Measurements from ENCODE around the gene DCAF6.

DCAF6 gene

DNA sequence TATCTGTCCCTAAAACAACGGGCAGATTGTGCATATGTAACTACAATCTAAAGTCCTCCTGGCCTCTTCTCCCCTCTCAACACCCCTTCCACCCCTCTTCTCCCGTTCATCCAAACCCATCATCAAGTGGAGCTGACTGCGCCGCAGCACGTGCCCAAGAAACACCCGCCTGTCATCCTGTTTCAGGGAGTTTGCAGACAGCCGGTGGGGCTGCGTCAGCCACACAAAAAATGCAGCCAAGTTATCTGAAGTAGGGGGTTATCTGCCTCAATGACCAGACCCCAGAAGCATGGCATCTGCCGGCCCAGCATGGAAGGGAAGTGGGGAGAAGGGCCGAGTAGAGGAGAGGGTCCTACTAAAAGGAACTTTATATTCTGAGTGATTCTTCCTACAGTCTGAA lies 151.2 kb downstream of the DCAF6 start:
- no peak for DNase-seq

DNA sequence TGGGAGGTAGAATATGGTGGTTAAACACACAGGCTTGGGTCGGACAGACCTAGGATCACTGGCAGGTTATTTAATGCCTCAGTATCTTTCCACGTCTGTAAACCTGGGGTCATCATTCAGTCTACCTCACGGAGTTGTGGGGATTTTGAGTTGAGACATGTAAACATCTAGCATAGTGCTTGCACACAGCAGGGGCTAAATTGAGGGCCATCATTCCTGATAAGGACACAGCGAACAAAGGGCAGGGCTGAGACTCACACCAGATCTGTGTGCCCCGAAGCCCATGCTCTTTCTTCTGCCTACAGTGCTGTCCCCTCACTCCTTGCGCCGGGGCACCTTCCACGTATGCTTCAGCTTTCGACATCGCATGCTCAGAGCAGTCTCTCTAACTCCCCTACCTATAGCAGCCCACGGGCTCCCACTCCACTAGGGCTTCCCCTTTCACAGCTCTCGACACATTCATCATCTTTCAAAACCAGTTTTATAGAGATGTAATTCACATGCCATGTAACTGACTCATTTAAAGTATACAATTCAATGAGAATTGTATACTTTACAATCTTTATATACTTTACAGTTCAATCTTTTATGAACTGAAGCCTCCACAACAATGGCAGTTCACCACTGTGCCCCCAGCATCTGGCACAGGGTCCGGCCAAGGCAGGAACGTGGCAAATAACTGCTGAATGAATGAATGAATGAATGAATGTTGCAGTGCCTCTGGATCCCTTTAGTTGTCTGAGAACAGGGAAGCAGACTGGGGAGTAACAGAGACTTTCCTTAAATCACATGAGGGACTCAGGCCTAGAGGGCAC lies 152.2 kb downstream of the DCAF6 start:
- no peak for DNase-seq

DNA sequence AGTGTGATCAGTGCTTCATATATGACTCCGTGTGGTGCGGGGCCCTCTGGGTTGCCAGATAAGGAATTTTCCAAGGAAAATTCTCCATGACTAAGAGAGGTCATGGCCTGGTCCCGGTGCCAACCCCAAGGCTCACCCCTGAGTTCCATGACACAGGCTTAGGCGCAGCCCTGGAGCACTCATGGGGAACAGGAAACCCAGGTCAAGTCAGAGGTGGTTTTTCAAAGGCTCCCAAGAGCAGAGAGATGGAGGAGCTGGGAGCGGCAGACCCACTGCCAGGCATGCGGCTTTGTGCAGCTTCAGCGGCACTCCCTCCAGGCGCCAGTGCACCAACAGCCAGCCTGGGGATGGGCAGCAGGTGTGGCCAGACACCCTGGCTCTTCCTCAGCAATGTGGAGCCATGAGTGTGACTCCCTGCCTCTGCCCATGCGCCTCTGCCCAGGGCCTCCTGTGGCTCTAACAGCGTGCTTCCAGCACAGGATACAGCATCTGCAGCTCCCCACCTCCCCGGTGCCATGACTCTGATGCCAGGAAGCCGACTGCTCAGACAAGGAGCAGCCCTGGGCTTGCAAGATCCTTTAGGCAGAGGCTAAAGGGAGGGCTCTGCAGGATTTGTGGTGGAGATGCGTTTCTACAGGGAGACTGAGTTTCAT lies 153.0 kb downstream of the DCAF6 start:
- no peak for DNase-seq

DNA sequence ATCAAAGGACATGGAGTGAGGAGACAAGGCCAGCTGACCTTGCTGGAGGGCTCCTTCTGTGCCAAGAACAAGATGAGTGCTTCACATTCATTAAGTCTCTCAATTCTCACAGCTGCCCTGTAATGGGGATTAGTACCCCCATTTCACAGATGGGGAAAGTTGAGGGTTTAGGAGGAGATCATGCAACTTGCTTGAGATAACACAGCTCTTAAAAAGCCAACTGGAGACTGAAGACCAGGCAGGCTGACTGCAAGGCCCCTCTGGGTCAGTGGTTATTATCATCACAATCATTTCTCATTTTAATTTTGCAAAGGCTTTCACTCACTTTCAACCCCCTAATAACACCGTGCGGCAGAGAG lies 153.5 kb downstream of the DCAF6 start:
- DNase-seq = no peak

DNA sequence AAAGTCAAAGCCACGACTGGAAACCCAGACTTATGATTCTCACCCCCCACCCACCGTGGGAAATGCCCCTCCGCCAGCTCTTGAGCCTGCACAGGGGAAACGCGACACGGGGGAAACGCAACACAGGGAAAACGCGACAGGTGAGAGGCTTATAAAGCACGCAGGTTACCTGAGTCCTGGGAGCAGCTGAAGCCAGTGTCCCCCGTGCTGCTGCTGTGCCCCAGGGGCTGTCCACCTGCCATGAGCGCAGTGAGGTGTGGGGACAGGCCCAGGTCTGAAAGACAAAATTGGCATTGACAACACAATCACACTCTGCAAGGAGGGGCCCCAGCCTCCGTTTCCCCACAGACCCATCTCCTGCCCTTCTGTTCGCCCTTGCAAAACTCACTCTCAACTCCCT lies 153.9 kb downstream of the DCAF6 start:
- DNase-seq = no peak

DNA sequence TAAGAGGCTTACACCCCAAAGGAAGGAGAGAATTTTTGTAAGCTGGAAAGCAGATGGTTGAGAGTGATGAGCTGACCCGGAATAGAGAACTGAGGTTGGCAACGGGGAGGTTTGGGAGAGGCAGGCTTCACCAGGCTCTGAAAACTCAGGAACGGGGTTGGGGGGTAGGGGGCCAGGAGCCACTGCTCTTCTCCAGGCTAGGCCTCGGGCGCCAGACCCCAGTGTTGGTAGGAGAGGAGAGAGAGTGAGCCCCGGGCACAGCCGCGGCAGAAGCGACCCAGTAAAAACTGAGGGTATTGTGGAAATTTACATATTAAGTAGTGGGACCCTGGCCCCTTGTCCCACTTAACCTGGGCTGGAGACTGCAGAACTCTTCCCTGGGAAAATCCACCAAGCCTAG lies 154.6 kb downstream of the DCAF6 start:
- no peak for DNase-seq

DNA sequence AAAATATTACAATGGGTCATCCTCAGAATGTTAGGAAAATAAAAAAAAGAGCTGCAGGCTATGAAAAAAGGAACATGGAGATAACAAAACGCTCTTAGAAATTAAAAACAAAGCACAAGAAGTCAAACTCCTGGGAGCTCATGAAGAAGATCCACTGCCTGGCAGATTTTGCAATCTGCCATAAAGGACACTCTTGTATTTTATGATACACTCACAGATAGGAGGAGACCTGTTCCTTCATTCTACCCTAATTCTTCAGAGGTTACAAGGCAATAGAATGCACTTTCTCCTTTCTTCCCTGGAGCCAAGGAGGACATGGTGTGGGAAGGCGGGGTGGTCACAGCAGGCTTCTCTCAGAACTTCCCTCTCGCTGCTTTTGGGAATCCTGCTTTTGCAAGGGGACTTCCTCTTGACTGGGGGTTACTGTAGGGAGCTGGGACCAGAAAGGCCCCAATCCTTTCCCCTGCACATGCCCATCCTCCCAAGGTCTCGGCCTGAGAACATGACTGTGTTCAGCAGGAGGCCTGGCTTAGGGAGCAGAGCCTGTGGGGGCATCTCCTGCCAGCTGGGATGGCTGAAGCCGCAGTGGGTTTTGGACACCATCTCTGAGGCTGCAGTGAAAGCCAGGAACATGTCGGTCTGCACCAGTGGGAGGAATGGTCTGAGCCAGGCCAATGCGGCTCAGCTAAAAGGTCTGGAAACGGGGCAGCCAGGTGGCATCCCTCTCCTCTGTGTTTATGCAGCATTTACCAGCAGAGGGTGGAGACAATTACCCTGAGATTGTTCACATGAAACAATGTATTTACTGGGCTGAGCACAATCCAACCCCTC lies 155.5 kb downstream of the DCAF6 start:
- DNase-seq = no peak

DNA sequence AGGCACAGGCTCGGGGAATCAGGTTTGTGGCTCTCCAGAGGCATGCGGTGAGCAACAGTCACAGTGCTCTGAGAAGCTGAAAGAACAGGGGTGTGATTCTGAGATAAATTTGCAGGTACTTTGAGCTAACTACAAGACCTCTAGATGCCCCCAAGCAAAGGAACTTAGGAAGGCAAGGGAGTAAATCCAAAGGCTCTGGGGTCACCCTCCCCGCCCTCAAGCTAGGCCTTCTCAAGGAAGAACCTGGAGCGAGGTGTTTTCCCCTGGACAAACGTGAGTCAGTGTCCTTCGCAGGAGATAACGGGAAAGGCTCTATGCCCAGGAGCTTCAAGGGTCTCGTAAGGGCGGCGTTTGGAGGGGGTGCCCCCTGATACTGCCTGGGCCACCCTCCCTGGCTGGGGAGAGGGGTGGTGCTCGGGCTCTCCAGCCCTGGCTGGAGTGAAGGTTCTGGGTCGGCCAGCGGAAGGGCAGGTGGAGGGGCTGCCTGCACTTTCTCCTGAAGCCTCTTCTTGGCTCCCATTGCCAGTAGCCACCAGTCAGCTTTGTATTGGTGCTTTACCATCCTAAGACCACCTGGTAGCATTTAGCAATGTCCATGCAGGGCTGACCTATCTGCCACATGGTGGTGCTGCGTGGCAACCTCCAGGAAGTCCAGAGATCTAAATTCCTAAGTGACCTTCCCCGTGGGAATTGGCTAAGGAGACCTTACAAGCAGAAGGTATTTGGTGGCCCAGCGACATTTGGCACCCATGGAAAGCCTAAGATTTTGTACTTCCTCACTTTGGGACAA lies 156.3 kb downstream of the DCAF6 start:
- DNase-seq = no peak

DNA sequence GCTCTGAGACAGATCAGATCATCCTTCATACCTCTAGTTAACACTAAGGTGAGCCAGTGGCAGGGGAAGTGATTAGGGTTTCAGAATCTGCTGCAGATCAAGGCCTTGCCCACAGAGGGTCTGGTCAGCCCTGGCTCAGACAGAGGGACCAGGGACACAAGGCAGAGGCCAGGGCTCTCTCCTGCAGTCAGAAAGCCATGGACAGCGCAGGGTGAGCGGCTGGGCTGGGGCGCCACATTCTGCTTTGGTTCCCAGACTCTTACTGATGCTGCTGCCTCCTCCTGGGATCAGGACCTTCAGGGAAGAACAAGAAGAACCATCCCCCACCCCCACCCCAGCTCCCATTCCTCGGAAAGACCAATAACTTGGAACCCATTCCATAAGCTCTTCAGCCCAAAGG lies 157.1 kb downstream of the DCAF6 start:
- DNase-seq = no peak

DNA sequence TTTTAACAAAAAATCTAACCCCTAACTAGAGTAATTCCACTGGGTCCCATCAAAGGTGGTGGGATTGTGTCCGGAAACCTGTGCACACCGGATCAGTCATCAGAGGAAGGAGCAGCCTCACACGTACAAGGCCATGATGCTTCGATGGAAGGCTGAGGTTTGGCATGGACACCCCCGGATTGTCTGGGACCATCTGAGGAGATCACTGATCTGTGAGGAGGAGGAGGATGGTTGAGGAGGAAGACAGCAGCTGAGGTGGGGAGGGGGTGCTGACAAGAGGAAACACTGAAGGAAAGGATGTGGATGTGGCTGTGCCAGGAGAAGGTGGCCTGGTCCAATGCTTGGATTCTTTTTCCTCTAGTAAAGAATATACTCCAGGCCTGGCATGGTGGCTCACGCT lies 159.0 kb downstream of the DCAF6 start:
- no peak for DNase-seq

DNA sequence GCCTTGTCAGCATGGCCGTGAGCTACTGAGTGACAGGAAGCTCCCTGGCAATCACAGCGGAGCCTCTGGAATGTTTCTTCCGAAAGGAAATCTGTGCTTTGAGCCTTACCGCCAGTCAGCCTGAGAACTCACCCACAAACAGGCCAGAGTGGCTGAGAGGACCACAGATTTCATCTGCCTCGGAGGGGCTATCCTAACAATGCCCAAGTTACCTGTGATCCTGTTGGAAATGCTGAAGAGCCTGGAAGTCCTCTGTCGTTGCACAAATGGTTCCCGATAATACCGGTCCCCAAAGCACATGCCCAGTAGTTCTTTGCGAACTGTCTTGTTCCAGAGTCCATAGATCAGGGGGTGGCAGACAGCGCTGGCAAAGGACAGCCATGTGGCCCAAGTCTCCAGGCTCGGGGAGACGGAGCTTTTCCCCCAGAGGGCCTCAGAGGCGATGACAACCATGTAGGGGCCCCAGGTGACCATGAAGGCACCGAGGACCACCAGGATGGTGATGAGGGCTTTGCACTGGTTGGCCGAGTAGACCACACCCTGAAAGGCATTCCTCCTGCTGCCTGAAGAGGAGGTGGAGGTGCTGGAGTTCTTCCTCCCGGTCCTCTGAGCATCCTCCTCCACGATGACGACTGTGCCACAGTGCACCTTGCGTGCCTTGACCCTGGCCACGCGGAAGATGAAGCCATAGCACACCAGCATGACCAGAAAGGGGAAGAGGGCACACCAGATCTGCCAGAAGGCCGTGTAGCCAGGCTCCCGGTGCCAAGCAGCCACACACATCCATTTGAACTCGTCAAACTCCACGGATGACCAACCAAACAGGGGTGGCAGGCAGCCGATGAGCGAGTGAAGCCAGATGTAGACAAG lies 160.0 kb downstream of the DCAF6 start:
- DNase-seq = no peak

DNA sequence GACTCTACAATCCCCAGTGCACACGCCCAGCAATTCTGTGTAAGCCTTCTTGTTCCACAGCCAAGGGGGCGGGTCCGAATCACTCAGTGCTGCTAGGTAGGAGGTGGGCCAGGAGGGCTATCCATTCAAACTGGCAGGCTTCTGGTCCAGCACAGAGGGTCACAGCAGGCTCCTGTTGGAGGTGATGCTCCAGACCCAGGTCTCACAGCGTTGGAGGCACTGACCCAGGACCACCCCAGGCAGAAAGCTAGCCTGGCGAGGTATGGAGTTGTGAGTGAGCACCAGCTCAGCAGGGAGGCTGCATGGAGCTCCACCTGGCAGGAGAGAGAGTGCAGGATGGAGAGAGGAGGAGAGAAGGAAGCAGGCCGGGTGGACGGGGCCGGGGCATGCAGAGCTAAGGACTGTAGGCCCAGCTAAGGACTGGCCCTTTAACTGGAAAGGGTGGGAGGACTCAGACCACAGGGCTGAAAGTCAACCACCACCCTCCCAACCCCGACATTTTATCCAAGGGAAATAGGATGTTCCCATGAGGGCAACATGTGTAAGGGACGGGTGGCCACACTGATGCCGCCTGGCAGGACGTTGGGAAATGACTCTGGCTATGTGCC lies 161.5 kb downstream of the DCAF6 start:
- DNase-seq = no peak

DNA sequence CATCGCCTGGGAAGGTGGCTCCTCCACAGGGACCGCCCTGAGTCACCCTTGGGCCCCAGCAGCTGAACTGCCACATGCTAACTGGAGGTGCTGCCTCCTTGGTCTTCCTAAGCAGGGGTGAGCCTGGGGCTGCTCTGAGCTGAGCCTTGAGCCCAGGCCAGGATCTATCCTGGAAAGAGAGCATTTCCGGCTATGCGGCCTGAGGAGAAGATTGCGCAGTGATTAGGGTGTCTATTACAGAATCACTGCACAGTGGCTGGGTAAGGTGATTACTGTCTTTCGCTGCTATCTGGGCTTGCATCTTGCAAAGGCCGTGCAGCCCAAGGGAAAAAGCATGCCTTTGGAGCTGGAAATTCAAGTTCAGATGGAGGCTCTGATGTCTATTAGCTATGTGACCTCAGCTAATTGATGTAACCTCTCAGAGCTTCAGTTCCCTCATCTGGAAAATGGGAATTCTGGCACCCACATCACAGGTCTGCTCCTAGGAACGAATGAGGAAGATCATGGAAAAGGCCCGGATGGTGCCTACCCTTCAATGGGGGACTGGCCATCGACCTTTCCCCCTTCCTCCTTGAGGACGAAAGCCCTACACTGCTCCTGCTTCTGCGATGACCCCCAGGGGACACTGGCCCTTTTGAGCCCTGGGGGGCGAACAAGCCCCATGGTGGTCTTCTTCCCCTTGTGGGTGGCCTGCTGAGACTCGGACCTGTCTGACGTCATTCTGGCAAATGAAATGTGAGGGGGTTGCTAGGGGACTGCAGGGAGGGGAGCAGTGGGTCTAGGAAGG lies 162.2 kb downstream of the DCAF6 start:
- no peak for DNase-seq

DNA sequence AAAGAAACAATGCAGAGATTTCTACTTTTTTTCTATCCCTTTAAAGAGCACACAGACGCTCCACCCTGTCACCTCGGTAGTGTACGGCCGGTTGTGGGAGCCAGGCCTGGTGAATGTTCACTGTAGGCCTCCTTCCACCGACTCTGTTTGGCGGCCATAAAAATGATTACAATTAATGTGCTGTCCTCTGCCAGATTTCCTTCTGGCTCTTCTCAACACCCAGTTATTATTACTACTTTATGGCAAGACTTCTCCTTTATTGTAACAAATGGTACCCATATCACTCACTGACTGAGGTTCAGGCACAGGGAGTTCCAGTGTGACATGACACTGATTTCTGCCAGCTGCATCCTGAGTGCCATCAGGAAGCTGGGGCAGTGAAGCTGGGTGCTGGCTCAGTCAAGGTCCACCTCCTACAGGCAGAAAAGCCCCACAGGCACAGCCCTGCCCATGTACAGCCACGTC lies 162.9 kb downstream of the DCAF6 start:
- DNase-seq = no peak

DNA sequence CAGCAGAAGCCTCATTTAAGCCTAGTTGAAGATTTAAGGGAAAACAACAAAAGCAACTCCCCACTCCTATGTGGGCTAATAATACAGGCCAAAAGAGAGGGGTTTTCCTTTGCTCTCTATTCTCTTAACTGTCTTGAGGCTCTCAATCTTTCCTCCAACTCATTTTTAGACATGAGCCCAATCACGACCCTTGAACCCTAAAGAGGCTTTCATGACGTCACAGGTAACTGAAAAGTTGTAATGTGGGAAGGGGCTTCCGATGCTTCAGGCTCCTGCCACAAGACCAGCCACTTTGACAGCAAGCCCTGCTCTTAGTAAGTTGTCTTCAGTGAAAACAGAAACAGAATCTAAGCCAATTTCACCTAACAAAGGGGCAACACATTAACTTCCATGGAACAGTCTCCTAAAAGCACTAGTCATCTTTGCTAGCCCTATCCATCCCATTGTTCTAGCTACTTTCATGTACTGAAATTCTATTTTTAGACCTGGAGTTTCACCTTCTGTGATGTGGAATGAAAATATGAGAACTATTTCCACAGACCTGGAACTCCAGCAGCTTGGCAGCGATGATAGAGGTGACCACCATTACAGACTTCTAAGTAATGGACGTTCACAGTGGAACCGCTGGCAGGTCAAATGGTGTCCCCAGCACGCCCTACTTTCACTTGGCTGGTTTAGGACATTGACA lies 164.0 kb downstream of the DCAF6 start:
- DNase-seq = no peak

DNA sequence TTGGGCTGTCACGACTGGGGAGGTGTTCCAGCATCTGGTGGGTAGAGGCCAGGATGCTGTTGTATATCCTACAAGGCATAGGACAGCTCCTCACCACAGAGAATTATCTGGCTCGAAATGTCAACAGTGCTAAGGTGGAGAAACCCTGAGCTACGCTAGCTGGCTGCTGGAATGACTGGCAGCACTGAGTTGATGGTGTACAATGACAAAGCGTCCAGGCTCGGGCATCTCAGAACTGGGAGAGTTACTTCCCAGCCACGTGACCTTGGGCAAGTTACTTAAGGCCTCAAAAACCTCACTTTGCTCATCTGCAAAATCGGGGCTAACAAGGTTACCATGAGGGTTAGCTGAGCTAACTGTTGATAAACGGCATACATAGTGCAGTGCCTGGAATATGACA lies 164.9 kb downstream of the DCAF6 start:
- no peak for DNase-seq

DNA sequence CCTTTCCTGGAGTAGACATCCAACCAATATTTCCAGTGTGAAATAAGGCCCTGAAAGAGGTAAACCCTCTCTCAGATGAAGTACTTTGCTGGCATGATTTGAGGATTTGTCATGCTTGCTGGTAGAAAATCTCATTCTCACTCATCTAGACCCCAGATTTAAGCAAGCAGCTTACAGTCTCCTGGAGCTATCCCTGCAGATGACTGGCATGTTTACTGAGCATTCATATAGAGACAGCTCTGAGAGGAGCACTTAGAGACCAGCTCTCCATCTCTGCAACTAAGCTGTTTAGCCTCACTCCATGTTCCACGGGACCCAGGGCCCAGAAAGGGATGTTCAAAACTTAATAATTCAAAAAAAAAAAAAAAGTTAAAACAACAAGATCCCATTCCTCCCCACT lies 166.0 kb downstream of the DCAF6 start:
- no peak for DNase-seq

DNA sequence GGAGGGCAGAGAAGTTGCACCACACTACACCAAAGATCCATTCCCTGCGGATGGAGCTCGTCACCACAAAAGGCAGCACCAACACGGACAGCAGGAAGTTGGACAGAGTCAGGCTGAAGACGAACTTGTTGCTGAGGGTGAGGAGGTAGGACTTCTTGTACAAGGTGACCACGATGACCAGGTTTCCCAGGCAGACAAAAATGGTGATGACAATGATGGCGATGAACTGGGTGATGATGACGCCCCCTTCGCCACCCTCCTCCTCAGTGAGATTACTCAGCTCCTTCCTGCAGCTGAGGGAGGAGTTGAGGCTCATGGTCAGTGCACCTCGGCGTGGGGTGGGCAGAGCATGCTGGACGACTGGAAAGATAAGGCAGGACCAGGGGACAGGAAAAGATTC lies 168.1 kb downstream of the DCAF6 start:
- DNase-seq = no peak

DNA sequence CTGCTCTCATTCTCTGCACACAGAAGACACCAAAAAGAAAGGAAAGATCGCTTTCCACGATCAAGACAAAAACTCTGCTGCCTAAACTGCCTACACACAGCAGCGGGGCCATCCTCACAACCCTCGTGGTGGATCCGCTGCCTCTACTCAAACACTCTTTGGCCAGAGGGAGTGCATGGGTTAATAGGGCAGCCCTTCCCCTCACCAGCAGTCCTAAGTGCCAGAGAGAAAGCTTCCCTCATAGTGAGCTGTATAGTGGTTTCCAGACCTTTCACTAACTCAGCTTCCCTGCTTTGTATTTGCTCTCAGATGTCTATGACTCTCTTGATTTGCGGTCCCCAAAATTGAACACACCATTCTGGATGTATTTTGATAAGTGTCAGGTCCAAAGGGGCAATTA lies 169.4 kb downstream of the DCAF6 start:
- no peak for DNase-seq

DNA sequence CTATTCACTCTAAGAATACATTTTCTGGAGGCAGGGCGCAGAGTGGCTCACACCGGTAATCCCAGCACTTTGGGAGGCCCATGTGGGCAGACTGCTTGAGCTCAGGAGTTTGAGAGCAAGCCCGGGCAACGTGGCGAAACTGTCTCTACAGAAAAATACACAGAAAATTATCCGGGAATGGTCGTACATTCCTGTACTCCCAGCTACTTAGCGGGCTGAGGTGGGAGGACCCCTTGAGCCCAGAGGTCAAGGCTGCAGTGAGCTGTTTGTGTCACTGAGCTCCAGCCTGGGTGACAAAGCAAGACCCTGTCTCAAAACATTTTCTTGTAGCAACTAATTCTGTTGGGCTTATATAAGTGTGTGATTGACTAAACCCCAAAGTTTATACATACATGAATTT lies 169.8 kb downstream of the DCAF6 start:
- DNase-seq = no peak

All from NCI-H748 treated with DMSO at 0.1 percent for 48 hours (cell line).